ENCODE measurements around the gene HAP1. TPM values are rescaled to one million over a fixed set of nuclear protein-coding genes. Genes with fewer than 3 reads are reported as not detected.

HAP1 gene
- total and polyA plus RNA-seq, 2 experiments from 2014 or later: 0.98 to 2.1 TPM

DNA sequence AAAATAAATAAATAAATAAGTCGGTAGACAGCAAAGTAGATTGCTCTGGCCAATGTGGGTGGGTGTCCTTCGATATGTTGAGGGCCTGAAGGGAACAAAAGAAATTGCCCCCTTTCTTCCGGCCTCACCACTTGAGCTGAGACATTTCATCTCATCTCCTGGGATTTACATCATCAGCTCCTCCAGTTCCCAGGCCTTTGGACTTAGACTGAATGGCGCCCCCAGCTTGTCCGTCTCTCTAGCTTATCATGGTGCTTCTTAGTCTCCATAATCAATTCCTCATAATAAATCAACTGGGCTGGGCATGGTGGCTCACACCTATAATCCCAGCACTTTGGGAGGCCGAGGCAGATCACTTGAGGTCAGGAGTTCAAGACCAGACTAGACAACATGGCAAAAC lies 13.8 kb upstream of the HAP1 start:
- no peak for DNase-seq (ENCODE audit: low read depth in 1 of 2, low spot score in 1 of 2)
- TF ChIP-seq, protein P1, sequence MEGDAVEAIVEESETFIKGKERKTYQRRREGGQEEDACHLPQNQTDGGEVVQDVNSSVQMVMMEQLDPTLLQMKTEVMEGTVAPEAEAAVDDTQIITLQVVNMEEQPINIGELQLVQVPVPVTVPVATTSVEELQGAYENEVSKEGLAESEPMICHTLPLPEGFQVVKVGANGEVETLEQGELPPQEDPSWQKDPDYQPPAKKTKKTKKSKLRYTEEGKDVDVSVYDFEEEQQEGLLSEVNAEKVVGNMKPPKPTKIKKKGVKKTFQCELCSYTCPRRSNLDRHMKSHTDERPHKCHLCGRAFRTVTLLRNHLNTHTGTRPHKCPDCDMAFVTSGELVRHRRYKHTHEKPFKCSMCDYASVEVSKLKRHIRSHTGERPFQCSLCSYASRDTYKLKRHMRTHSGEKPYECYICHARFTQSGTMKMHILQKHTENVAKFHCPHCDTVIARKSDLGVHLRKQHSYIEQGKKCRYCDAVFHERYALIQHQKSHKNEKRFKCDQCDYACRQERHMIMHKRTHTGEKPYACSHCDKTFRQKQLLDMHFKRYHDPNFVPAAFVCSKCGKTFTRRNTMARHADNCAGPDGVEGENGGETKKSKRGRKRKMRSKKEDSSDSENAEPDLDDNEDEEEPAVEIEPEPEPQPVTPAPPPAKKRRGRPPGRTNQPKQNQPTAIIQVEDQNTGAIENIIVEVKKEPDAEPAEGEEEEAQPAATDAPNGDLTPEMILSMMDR (IDR thresholded peaks at IDR 0.05; ENCODE audit: low read depth, low read length): no peak
- Histone ChIP-seq H3K4me1 (ENCODE audit: low read depth) (no peaks in the 10 kb centered on the region), H3K4me3 (no peak overlapping the region), H3K27ac (no peak overlapping the region), H3K9me3 (ENCODE audit: low read depth) (no peaks in the 10 kb centered on the region), H3K27me3 (no peaks in the 10 kb centered on the region), H3K36me3 (no peaks in the 10 kb centered on the region)

DNA sequence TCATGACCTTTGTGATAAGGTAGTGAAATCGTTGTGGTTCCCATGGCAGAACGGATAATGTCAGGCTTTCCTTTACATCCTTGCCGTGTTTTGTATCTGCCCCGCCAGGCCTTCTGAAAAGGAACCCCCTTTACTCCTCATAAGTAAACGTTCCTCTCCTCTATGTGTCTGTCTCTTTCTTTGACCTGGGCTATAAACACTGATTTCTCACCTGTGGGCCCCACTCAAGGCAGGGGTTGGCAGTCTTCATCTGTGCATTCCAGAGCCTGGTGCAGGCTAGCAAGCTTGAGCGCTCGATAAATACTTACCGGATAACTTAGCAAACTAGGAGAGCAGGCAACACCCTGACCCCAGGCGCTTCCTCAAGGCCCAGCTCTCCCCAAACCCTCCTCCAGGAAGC lies 7.3 kb upstream of the HAP1 start:
- TF ChIP-seq, protein P1 (IDR thresholded peaks at IDR 0.05; ENCODE audit: low read depth, low read length): no peak
- Histone ChIP-seq H3K9me3 (ENCODE audit: low read depth) (no peaks in the 10 kb centered on the region), H3K27me3 (peaks cover 12% of the 10 kb centered on the region), H3K36me3 (no peaks in the 10 kb centered on the region), H3K4me1 (ENCODE audit: low read depth) (peaks cover 2% of the 10 kb centered on the region), H3K27ac (no peak overlapping the region), H3K4me3 (no peak overlapping the region)
- no peak for DNase-seq (ENCODE audit: low read depth in 1 of 2, low spot score in 1 of 2)

DNA sequence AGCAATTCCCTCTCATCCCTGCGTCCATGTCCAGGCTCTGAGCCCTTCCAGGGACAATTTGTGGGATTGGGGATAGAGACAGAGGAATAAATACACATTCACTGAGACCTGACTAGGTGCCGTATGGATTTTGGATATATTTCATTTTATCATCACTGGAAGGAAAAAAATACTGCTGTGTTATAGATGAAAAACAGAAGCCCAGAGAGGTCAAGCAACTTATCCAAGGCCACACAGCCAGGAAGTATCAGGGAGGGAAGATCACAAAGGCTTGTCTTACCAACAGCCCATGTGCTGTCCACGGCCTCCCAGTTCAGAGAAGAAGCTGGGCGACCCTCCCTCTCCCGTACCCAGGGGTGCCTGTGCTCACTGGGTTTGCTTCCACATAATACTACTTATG lies 6.1 kb upstream of the HAP1 start:
- H3K27ac ChIP-seq: no peak overlapping the region
- no peak overlapping the region for H3K4me3 ChIP-seq
- H3K4me1 ChIP-seq (ENCODE audit: low read depth): peaks cover 2% of the 10 kb centered on the region
- DNase-seq (ENCODE audit: low read depth in 1 of 2, low spot score in 1 of 2): no peak
- no peaks in the 10 kb centered on the region for H3K36me3 ChIP-seq
- no peaks in the 10 kb centered on the region for H3K9me3 ChIP-seq (ENCODE audit: low read depth)
- TF ChIP-seq, protein P1 (IDR thresholded peaks at IDR 0.05; ENCODE audit: low read depth, low read length): no peak
- peaks cover 24% of the 10 kb centered on the region for H3K27me3 ChIP-seq

DNA sequence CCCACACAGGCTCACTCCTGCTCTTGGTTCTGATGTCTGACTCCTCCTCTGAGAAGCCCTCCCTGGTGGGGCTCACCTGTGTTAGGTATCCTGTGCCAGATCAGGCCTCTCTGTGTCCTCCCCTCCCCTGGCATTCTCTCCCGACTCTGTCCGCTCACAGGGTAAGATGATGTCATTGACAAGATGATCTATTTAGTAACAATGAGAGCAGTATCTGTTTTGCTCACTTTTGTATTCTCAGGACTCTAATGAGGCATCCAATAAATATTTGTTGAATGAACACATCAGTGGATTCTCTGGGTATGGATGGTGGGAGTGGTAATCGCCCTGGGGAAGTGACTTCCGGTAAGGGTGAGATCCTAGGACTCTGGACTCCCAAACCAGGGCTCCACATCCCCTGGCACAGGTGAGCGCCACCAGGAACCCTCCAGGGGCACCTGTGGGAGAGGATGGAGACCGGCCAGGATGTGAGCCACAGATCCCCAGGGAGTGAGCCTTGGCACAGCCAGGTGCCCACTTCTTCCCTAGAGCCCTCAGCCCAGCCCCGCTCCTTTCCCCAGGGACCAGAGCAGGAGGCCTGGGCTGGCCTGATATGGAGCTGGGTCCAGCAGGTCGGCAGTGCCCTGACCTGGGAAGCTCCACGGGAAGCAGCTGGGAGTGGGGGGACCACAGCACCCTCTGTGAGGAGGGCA lies 5.4 kb upstream of the HAP1 start:
- H3K27ac ChIP-seq: no peak overlapping the region
- DNase-seq (ENCODE audit: low read depth in 1 of 2, low spot score in 1 of 2): no peak
- TF ChIP-seq, protein P1 (IDR thresholded peaks at IDR 0.05; ENCODE audit: low read depth, low read length): no peak
- no peaks in the 10 kb centered on the region for H3K36me3 ChIP-seq
- H3K9me3 ChIP-seq (ENCODE audit: low read depth): no peaks in the 10 kb centered on the region
- peaks cover 31% of the 10 kb centered on the region for H3K27me3 ChIP-seq
- H3K4me1 ChIP-seq (ENCODE audit: low read depth): peaks cover 2% of the 10 kb centered on the region
- no peak overlapping the region for H3K4me3 ChIP-seq

DNA sequence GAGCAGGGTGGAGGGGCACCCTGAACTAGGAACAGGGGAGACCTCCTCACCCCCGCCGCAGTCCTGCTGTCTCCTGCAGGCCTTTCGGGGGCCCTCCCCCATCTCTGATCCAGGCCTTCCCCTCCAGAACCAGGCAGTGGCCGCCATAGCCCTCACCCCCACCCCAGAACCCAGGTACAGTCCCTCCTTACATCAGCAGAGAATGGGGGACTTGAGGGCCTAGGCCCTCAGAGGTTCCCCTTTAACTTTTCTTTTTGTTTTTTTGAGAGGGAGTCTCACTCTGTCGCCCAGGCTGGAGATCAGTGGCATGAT lies 4.3 kb upstream of the HAP1 start:
- TF ChIP-seq, protein P1 (IDR thresholded peaks at IDR 0.05; ENCODE audit: low read depth, low read length): no peak
- no peak for DNase-seq (ENCODE audit: low read depth in 1 of 2, low spot score in 1 of 2)
- no peak overlapping the region for H3K4me3 ChIP-seq

More for the DNA sequence above, 4.3 kb upstream of the HAP1 start:
- peaks cover 3% of the 10 kb centered on the region for H3K4me1 ChIP-seq (ENCODE audit: low read depth)
- H3K27me3 ChIP-seq: peaks cover 41% of the 10 kb centered on the region
- no peaks in the 10 kb centered on the region for H3K9me3 ChIP-seq (ENCODE audit: low read depth)
- no peaks in the 10 kb centered on the region for H3K36me3 ChIP-seq
- no peak overlapping the region for H3K27ac ChIP-seq
